GM18861 (cell line): ENCODE data around the gene OR10D3.
"Not testable (repeated sequence)": the region's sequence is repeated elsewhere in the genome, so short reads cannot be mapped to it uniquely, and the experiment has no call there.

Source experiments
- ATAC-seq: cut with Tn5 transposase; IDR thresholded peaks from one replicate; pipeline ENCODE4 v1.9.1; 2021; ENCODE audit not compliant: unreplicated experiment

OR10D3 gene

DNA sequence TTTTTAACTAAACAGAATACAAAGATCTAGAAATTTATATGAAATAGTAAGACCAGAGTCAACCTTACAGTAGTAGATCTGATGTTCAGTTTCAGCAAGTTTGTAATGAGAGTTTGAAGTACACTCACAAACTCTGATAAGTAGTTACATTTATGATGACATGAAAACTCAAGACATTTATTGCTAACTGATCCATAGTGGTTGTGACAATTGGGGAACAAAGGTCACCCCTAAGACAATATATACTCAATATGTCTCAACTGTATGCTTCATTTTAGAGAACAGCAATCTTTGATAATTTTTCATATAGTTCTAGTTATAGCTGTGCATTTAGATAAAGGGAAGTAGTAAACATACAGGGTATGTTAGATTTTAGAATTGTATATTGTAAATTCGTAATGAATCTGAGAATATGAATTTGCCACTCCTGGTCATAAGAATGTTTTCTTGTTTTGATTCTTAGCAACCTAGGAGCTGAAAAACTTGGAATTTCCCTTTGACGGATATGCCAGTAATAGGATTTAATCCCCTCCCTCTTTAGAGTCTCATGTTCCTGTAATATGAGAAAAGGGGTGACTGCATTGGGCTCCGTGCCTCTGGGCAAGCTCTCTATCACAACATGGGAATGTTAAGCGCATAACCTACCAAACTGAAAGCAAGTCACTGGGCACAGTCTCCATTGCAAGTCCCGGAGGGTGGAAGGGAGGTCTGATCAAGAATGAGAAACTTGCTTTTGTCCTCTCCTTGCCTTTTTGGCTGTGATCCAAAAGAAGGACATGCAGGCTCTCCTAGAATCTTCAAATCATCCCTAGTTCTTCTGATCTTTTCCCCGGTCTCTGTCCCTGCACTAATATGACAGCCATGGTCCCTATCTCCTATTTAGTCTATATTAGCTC is 11.4 kb downstream of the OR10D3 start:
- ATAC-seq, result no peak

DNA sequence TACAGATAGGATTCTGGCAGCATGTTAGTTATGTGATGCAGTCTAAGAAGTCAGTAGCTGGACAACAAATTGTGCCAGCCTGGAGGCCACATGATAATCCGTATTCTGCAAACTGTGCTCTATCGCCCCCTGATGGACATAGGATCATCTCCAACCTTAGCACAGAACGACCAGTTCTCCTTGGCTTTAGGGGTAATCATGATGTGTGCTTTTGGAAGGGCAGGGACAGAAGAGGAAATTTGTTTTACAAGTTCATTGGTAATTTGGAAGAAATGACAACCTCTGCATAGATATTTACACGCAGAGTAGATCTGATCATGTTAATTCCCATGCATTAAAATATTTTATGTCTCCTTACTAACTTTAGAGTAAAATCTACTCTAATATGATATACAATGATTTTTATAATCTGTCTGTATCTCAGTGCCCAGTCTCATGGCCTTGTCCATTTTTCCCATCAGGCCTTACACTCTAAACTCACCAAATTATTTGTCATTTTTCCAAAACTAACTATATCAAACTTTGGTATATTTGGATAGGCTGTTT is 12.1 kb downstream of the OR10D3 start:
- ATAC-seq, result peak; percentile 73

GRCh38 chr11:124197999-124198398 is 14.9 kb downstream of the OR10D3 start:
- ATAC-seq, result no peak

GRCh38 chr11:124198897-124199296 is 15.8 kb downstream of the OR10D3 start:
- ATAC-seq, result no peak

DNA sequence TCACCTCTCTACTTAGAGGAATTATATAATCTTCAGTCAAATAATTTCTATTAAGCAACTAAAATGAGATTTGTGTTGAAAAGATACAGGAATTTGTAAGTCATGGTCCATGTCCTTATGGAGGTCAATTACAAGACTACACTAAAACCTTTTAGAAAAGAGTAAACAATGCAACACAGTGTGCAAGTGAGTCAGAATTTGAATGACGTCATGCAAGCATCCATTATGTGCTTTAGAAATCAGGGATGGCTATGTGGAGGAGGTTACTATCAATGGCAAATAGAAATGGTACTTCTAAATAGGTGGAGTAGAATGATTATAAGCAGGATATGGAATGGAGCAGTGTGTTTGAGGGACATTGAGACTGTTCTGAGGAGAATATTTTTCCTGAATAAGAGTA is 16.6 kb downstream of the OR10D3 start:
- ATAC-seq, result no peak

- no peak for ATAC-seq
Measured at GRCh38 chr11:124200671-124201070, 17.5 kb downstream of the OR10D3 start.

DNA sequence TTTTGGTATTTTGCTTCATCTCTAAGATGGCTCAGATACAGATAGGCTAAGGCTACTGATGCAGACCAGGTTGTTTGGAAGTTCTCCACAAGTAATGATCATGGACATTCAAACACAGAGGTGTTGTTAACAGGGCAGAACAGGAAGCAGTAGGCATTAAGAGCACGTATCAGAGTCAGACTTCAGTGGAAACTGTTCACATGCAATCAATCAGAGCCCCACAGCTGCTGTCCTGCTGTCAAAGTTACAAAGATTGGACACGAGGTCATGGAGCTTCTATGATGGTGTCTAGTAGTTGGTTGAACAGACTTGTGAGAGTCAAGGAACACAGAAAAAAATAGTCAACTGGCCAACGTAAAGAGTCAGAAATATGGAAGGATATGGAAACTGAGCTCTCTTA is 19.8 kb downstream of the OR10D3 start:
- ATAC-seq, result no peak

GRCh38 chr11:124204008-124204407 is 20.9 kb downstream of the OR10D3 start:
- no peak for ATAC-seq

- ATAC-seq, result no peak
Measured at GRCh38 chr11:124207102-124207792, 24.1 kb downstream of the OR10D3 start.

DNA sequence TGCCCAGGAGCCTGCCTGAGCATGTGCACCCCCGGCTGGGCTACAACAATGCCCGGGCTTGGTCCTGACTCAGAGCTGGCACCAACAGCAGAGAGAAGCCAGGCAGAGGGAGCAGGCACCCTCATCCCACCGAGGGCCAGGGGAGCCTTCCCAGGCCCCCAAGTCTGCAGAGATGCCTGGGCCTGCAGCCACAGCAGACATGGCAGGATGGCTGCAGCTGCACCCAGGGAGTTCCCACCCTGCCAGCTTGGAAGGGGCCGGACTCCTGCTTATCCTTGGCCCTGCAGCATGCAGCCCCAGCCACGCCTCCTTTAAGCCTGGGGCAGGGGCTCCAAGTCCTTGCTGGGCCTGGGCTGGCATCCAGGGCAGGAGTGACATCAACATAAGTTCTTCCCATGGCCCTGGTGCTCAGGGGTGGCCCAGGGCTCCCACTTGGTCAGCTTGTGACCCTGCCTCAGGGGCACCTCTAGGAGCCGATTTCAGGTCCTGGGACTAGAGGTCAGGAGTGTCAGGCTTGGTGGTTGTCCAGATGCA is 26.7 kb downstream of the OR10D3 start:
- no peak for ATAC-seq

DNA sequence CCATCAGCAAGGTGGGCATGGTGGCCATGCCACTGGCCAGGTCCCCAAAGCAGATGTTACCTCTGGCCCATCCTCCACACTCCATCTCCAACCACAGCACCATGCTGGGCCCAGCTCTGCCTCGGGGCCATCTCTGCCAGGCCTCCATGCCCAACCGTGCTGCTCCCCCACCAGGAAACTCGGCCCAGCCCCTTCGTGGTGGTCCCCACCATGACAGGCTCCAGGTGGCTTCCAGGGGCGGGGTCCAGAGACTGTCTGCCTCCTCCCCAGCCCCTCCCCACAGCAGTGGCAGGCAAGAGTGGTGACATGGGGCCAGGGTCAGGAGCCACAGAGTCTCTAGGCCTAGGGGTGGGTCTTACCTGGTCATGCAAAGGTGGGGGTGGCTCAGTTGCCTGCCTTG is 27.3 kb downstream of the OR10D3 start:
- no peak for ATAC-seq

- ATAC-seq, result no peak
Measured at GRCh38 chr11:124211321-124211720, 28.2 kb downstream of the OR10D3 start.

DNA sequence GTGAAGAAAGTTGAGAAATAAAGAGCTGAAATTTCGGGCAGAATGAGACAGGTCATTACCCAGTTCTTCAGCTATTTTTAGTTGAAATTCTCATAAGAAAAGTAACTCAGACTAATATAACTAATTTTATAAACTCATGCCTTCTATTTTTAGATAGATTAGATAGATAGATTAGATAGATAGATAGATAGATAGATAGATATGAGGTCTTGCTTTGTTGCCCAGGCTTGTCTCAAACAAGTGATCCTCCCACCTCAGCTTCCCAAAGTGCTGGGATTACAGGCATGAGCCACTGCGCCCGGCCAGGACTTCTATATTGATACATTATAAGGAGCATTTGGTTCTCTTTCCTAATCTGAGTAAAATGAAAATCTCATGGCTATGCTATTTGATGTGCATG is 30.9 kb downstream of the OR10D3 start:
- ATAC-seq, result no peak

DNA sequence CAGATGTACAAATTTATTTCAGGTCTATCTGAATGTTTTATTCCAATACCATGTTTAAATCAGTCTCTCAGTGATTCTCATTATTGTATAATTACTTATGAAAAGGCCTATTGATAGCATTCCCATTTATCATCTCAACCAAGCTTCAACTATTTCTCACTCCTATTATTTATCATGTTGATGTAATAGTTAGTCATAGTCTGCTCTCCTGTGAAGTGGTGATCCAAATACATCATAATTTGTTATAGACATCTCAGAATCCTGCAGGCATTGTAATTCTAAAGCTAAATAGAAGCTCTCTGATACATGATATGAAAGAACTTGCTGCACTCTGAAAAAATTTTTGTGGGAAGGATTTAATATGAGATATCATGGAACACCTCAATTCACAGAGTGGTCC is 36.0 kb downstream of the OR10D3 start:
- ATAC-seq, result no peak

DNA sequence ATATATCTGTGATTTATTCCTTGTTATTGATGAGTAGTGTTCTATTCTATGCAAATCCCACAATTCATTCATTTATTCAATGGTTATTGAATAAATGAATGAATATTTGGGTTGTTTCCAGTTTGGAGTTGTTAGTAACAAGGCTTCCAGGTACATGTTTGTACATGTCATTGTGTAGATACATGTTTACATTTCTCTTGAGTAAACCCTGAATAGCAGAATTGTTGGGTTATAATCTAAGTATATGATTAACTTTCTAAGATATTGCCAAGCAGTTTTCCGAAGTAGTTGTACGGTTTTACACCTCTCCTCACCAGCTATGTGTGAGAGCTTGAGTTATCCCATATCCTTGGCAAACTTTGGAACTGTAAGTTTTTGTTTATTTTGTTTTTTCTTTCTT is 39.3 kb downstream of the OR10D3 start:
- no peak for ATAC-seq

DNA sequence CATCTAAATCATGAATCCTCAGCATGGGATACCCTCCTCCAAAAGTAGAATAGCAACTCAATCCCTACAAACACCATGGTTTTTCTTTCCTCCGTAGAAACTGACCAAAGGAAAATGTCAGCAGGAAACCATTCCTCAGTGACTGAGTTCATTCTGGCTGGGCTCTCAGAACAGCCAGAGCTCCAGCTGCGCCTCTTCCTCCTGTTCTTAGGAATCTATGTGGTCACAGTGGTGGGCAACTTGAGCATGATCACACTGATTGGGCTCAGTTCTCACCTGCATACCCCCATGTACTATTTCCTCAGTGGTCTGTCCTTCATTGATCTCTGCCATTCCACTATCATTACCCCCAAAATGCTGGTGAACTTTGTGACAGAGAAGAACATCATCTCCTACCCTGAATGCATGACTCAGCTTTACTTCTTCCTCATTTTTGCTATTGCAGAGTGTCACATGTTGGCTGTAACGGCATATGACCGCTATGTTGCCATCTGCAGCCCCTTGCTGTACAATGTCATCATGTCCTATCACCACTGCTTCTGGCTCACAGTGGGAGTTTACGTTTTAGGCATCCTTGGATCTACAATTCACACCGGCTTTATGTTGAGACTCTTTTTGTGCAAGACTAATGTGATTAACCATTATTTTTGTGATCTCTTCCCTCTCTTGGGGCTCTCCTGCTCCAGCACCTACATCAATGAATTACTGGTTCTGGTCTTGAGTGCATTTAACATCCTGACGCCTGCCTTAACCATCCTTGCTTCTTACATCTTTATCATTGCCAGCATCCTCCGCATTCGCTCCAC is 41.7 kb downstream of the OR10D3 start:
- ATAC-seq, result not testable (repeated sequence)

GRCh38 chr11:124225471-124225870 is 42.3 kb downstream of the OR10D3 start:
- no peak for ATAC-seq

DNA sequence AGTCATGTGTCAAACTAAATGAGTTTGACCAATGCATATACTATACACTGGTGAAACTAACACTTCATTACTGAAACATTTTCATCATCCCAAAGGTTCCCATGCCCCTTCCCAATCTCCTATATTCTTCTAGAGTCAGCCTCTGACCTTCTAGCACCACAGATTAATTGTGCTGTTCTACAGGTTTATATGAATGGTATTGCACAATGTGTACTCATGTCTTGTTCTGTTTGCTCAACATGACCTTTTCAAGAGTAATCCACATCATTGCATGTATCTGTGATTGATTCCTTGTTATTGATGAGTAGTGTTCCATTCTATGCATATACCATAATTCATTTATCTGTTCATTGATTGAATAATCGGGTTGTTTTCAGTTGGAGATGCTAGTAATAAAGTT is 50.2 kb downstream of the OR10D3 start:
- no peak for ATAC-seq
